B cell (primary cell): ENCODE measurements around the gene PDZRN3.

Experiments
- CTCF ChIP-seq: fragments of 200-600 bp; IDR thresholded peaks from one replicate; pipeline ENCODE4 v1.8.0; 2022; ENCODE audit warnings: antibody characterized with exemption, mild to moderate bottlenecking
- EZH2 ChIP-seq: IDR thresholded peaks from 2 replicates; pipeline ENCODE4 v1.6.1; 2012; ENCODE audit warnings: borderline replicate concordance, low read depth, mild to moderate bottlenecking, moderate library complexity, low read length; ENCODE audit not compliant: insufficient read depth, poor library complexity, severe bottlenecking

DNA sequence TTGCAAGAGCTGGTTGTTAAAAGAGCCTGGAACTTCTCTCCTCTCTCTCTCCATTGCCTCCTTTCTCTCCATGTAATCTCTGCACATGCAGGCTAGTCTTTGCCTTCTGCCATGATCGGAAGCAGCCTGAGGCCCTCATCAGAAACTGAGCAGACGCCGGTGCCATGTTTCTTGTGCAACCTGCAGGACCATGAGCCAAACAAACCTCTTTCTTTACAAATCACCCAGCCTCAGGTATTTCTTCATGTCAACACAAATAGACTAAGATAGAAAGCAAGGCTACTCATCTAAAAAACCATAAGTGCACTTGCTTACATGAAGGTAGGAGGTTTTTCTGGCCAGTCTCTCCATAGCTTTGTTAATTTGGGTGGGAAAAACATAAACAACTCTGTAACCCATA, 8.7 kb downstream of the PDZRN3 start:
- TF ChIP-seq CTCF (no peak), EZH2 (no peak)
